Sigmoid colon (tissue), 7 donors: ENCODE data around the gene AUTS2. TPM values are rescaled to one million over a fixed set of nuclear protein-coding genes. Genes with fewer than 3 reads are reported as not detected.

Source experiments
- DNase-seq: peaks from one replicate; pipeline ENCODE4 v3.0.0-alpha.2; 2019
- H3K27ac ChIP-seq, 4 donors: fragments of 200-600 bp; sonication (generic); one replicate each; pipeline ENCODE4 v1.5.1; 2016 to 2019; ENCODE audit warnings: mild to moderate bottlenecking in 1 of 4
- H3K27me3 ChIP-seq, 3 donors: fragments of 200-600 bp; sonication (generic); one replicate each; pipeline ENCODE4 v1.5.1; 2019; ENCODE audit warnings: mild to moderate bottlenecking in 1 of 3
- H3K36me3 ChIP-seq, 4 donors: fragments of 200-600 bp; sonication (generic); one replicate each; pipeline ENCODE4 v1.5.1; 2016 to 2019
- H3K4me1 ChIP-seq, 4 donors: fragments of 200-600 bp; sonication (generic); one replicate each; pipeline ENCODE4 v1.5.1; 2017 to 2019
- H3K4me3 ChIP-seq, 4 donors: fragments of 200-600 bp; sonication (generic); one replicate each; pipeline ENCODE4 v1.5.1; 2017 to 2019; ENCODE audit warnings: mild to moderate bottlenecking in 2 of 4, moderate library complexity in 1 of 4
- H3K9me3 ChIP-seq, 4 donors: fragments of 200-600 bp in 3 of 4; sonication (generic) in 3 of 4; one replicate each; pipeline versions ENCODE4 v1.5.1 to v1.6.1; 2013 to 2019
- CTCF ChIP-seq, 4 experiments: fragments of 450-650 bp in 3 of 4; fragments of 200-600 bp in 1 of 4; IDR thresholded peaks; one replicate each; pipeline ENCODE4 v1.5.1; 2016 to 2019; ENCODE audit warnings: antibody characterized with exemption in 4 of 4, mild to moderate bottlenecking in 3 of 4, moderate library complexity in 2 of 4
- EP300 ChIP-seq, 4 donors: sonication (generic); formaldehyde crosslinking; IDR thresholded peaks; one replicate each; pipeline ENCODE4 v1.6.1; 2017; ENCODE audit warnings: antibody characterized with exemption in 4 of 4
- POLR2A ChIP-seq, 2 donors: fragments of 450-650 bp; IDR thresholded peaks; one replicate each; pipeline ENCODE4 v1.6.1; 2016; ENCODE audit warnings: antibody characterized with exemption in 2 of 2, mild to moderate bottlenecking in 2 of 2, moderate library complexity in 2 of 2
- POLR2AphosphoS5 ChIP-seq, 4 donors: sonication (generic); formaldehyde crosslinking; IDR thresholded peaks; one replicate each; pipeline ENCODE4 v1.6.1; 2017; ENCODE audit warnings: antibody characterized with exemption in 4 of 4
- WGBS, 2 donors: extraction: QIAGEN DNeasy Blood & Tissue Kit; methylation state at CpG; one replicate each; pipeline ENCODE4 v1.1.7; 2013; 5-methylcytosine and 5-hydroxymethylcytosine counted together
- intact Hi-C: fragments of 100-400 bp; cut with DNase I; formaldehyde crosslinking; loops from one replicate; pipeline ENCODE4 v1.15.1; 2023
- polyA plus RNA-seq, 3 donors: library from polyadenylated mRNA; stranded (reverse); fragments of 200-250 nt; gene quantifications; one replicate each; pipeline ENCODE4 v1.2.3, GENCODE V29; 2013
- total RNA-seq, 4 donors: library from RNA; depleted of rRNA; stranded (reverse); fragments of >200 nt; gene quantifications; one replicate each; pipeline ENCODE4 v1.1.0, GENCODE V29; 2016
- donor health status: healthy with polysubstance abuse.
- donor health status: Bipolar disorder and iron deficiency.
- donor health status: healthy.

AUTS2 gene
- total RNA-seq (10 to 100 TPM; 25.5 to 55.7 (median 38.4) TPM), polyA plus RNA-seq (10 to 100 TPM in 1 of 3 donors, 1 to 10 TPM in 2; 3.6 to 11.8 (median 5.1) TPM)

- peak; percentile 94 for DNase-seq
- Histone ChIP-seq H3K4me3 (peak within 1 kb of the TSS; percentile 68 to 90 (median 90)), H3K9me3 (no peaks in the 10 kb centered on the region), H3K4me1 (peaks cover 0 to 44% (median 26%) of the 10 kb centered on the region in 4 donors), H3K36me3 (no peaks in the 10 kb centered on the region), H3K27ac (peak within 1 kb of the TSS; percentile 90 to 92 (median 91)), H3K27me3 (no peaks in the 10 kb centered on the region)
- intact Hi-C loops, result loop anchor here (2.0 to 10.0 kb wide), 4 partner anchors 174 to 419 kb away; no protein-coding TSS in a partner anchor
- TF ChIP-seq POLR2A (IDR thresholded peaks at IDR 0.05) (no peak), POLR2AphosphoS5 (IDR thresholded peaks at IDR 0.05) (no peak), EP300 (IDR thresholded peaks at IDR 0.05) (no peak), CTCF (IDR thresholded peaks at IDR 0.05) (no peak)
- WGBS, 2 donors, result 1% methylated on average over 63 of the region's 63 CpGs
Measured at GRCh38 chr7:69598081-69598486, at the start of gene AUTS2. Gene AUTS2, plus strand, starts transcription at chr7:69598475. Its CDS starts 1,179 bp downstream, at chr7:69599654.

- Histone ChIP-seq H3K9me3 (no peaks in the 10 kb centered on the region), H3K27me3 (no peaks in the 10 kb centered on the region), H3K27ac (no peak overlapping the region), H3K36me3 (no peaks in the 10 kb centered on the region), H3K4me1 (no peaks in the 10 kb centered on the region), H3K4me3 (no peak overlapping the region)
- no peak for TF ChIP-seq EP300 (IDR thresholded peaks at IDR 0.05)
- whole genome bisulfite sequencing, 2 donors, result 74 to 86% methylated on average over 6 of the region's 6 CpGs
- intact Hi-C loops, result no loop called here
- no peak for DNase-seq
Measured at GRCh38 chr7:69550991-69551390, 47.3 kb upstream of the AUTS2 start.

- no peaks in the 10 kb centered on the region for H3K36me3 ChIP-seq
- no peak overlapping the region for H3K27ac ChIP-seq
- no peaks in the 10 kb centered on the region for H3K9me3 ChIP-seq
- no peaks in the 10 kb centered on the region for H3K4me1 ChIP-seq
- intact Hi-C loops, result no loop called here
- TF ChIP-seq POLR2A (IDR thresholded peaks at IDR 0.05) (no peak), EP300 (IDR thresholded peaks at IDR 0.05) (no peak), POLR2AphosphoS5 (IDR thresholded peaks at IDR 0.05) (no peak), CTCF (IDR thresholded peaks at IDR 0.05) (no peak)
- H3K4me3 ChIP-seq, result no peak overlapping the region
- DNase-seq, result no peak
- 54 to 78% methylated on average over 1 of the region's 1 CpG for WGBS, 2 donors
- no peaks in the 10 kb centered on the region for H3K27me3 ChIP-seq
Measured at GRCh38 chr7:69553190-69553589, 45.1 kb upstream of the AUTS2 start.

GRCh38 chr7:69561266-69561960 is 36.9 kb upstream of the AUTS2 start:
- Histone ChIP-seq H3K27me3 (no peaks in the 10 kb centered on the region), H3K4me3 (no peak overlapping the region), H3K4me1 (peaks cover 0 to 23% (median 12%) of the 10 kb centered on the region in 4 donors), H3K9me3 (no peaks in the 10 kb centered on the region), H3K27ac (no peak overlapping the region), H3K36me3 (no peaks in the 10 kb centered on the region)
- WGBS, 2 donors, result 46 to 61% methylated on average over 8 of the region's 8 CpGs
- TF ChIP-seq CTCF (IDR thresholded peaks at IDR 0.05) (no peak), EP300 (IDR thresholded peaks at IDR 0.05) (no peak), POLR2AphosphoS5 (IDR thresholded peaks at IDR 0.05) (no peak), POLR2A (IDR thresholded peaks at IDR 0.05) (no peak)
- intact Hi-C loops, result no loop called here
- no peak for DNase-seq

GRCh38 chr7:69564454-69565417 is 33.5 kb upstream of the AUTS2 start:
- H3K27me3 ChIP-seq, result no peaks in the 10 kb centered on the region
- WGBS, 2 donors, result 49 to 65% methylated on average over 7 of the region's 7 CpGs
- peak overlapping the region in 1 of 4 donors; percentile 1 for H3K27ac ChIP-seq
- no peak overlapping the region for H3K4me3 ChIP-seq
- DNase-seq, result peak; percentile 72
- TF ChIP-seq EP300 (IDR thresholded peaks at IDR 0.05) (no peak), CTCF (IDR thresholded peaks at IDR 0.05) (no peak), POLR2AphosphoS5 (IDR thresholded peaks at IDR 0.05) (no peak), POLR2A (IDR thresholded peaks at IDR 0.05) (no peak)
- H3K9me3 ChIP-seq, result no peaks in the 10 kb centered on the region
- intact Hi-C loops, result no loop called here
- H3K36me3 ChIP-seq, result no peaks in the 10 kb centered on the region
- peaks cover 0 to 27% (median 17%) of the 10 kb centered on the region in 4 donors for H3K4me1 ChIP-seq
